Measurements from ENCODE around the gene ITIH5. TPM values are rescaled to one million over a fixed set of nuclear protein-coding genes. Genes with fewer than 3 reads are reported as not detected.
"Not testable (repeated sequence)": the region's sequence is repeated elsewhere in the genome, so short reads cannot be mapped to it uniquely, and the experiment has no call there.

Gene ITIH5
- total and polyA plus RNA-seq, 2 of the 13 experiments (the other 11 are each of a cell fraction or from before 2014, with no cell fraction given) = 4.7 to 8.9 TPM

- peak; percentile 79 for TF ChIP-seq HIC2 (CRISPR knock-in tag; IDR thresholded peaks at IDR 0.05; ENCODE audit: low read depth)
Measured at GRCh38 chr10:7696545-7696944, 29.8 kb upstream of the ITIH5 start (continued).

GRCh38 chr10:7693194-7693593 is 26.4 kb upstream of the ITIH5 start:
- ATAC-seq; H3K4me3 ChIP-seq (replicated peaks in 1 of 3; ENCODE audit: insufficient read depth in 1 of 3, low read depth in 2 of 3, low read length in 3 of 3); H2AFZ ChIP-seq (ENCODE audit: low read length); H3K4me2 ChIP-seq (ENCODE audit: low read depth, low read length); DNase-seq (ENCODE audit: low spot score); BruUV-seq (replicated peaks); CTCF ChIA-PET (ENCODE audit: low intra/inter-chr PET ratio, low total read pairs); H3K36me3 ChIP-seq (replicated peaks in 1 of 2; ENCODE audit: control insufficient read depth in 1 of 2, insufficient read depth in 2 of 2, low read length in 2 of 2); in situ Hi-C loops (cut with HindIII; ENCODE audit: extremely low pct_ligation_motif_present, low pct_unique_long_range_greater_than_20kb); intact Hi-C loops (cut with micrococcal nuclease; ENCODE audit: unreplicated experiment); H4K20me1 ChIP-seq (ENCODE audit: insufficient read depth, low read length); H3K27me3 ChIP-seq (ENCODE audit: control insufficient read depth in 1 of 2, insufficient read depth in 2 of 2, low read length in 2 of 2); H3K9ac ChIP-seq (ENCODE audit: insufficient read depth, low read depth, low read length); FAIRE-seq; H3K79me2 ChIP-seq (ENCODE audit: insufficient read depth, low read length); H3K27ac ChIP-seq (ENCODE audit: extremely low read length, insufficient read depth, low read length): not testable (repeated sequence)
- Histone ChIP-seq H3K9me3 (ENCODE audit: low read length) (peaks cover 43% of the 10 kb centered on the region), H3K4me1 (ENCODE audit: insufficient read depth, low read length) (peaks cover 28% of the 10 kb centered on the region)
- POLR2A ChIA-PET = interaction anchor here (1.2 kb wide), 1 partner anchor 10 kb away, joined by 5 read pairs; the partner anchor contains the start of gene ITIH2
- peak; percentile 80; the same call in 1 of the 2 replicates for TF ChIP-seq ZNF431 (CRISPR knock-in tag; IDR thresholded peaks at IDR 0.05; ENCODE audit: borderline replicate concordance, low read depth)

- ATAC-seq; in situ Hi-C loops (cut with HindIII; ENCODE audit: extremely low pct_ligation_motif_present, low pct_unique_long_range_greater_than_20kb); H3K36me3 ChIP-seq (replicated peaks in 1 of 2; ENCODE audit: control insufficient read depth in 1 of 2, insufficient read depth in 2 of 2, low read length in 2 of 2); H3K4me2 ChIP-seq (ENCODE audit: low read depth, low read length); CTCF ChIA-PET (ENCODE audit: low intra/inter-chr PET ratio, low total read pairs); H3K27ac ChIP-seq (ENCODE audit: extremely low read length, insufficient read depth, low read length); DNase-seq (ENCODE audit: low spot score); H2AFZ ChIP-seq (ENCODE audit: low read length); H3K27me3 ChIP-seq (ENCODE audit: control insufficient read depth in 1 of 2, insufficient read depth in 2 of 2, low read length in 2 of 2); intact Hi-C loops (cut with micrococcal nuclease; ENCODE audit: unreplicated experiment); H4K20me1 ChIP-seq (ENCODE audit: insufficient read depth, low read length); H3K4me3 ChIP-seq (replicated peaks in 1 of 3; ENCODE audit: insufficient read depth in 1 of 3, low read depth in 2 of 3, low read length in 3 of 3); H3K9ac ChIP-seq (ENCODE audit: insufficient read depth, low read depth, low read length); BruUV-seq (replicated peaks); H3K79me2 ChIP-seq (ENCODE audit: insufficient read depth, low read length); FAIRE-seq: not testable (repeated sequence)
- POLR2A ChIA-PET = interaction anchor here (1.2 kb wide), 1 partner anchor 11 kb away, joined by 5 read pairs; the partner anchor contains the start of gene ITIH2
- Histone ChIP-seq H3K9me3 (ENCODE audit: low read length) (peaks cover 43% of the 10 kb centered on the region), H3K4me1 (ENCODE audit: insufficient read depth, low read length) (peaks cover 25% of the 10 kb centered on the region)
- 0 out of 2 replicates have a peak, but pooled peaks have one; percentile 65 for TF ChIP-seq ZNF841 (CRISPR knock-in tag; IDR thresholded peaks at IDR 0.05; ENCODE audit: borderline replicate concordance)
- peak; percentile 31 for TF ChIP-seq ZFP36 (IDR thresholded peaks at IDR 0.05; ENCODE audit: borderline replicate concordance, low read depth, low read length, partially characterized antibody)
Measured at GRCh38 chr10:7692368-7692767, 25.6 kb upstream of the ITIH5 start.
